Endodermal cell (in vitro differentiated cells): ENCODE measurements around the gene GABRB3. TPM values are rescaled to one million over a fixed set of nuclear protein-coding genes. Genes with fewer than 3 reads are reported as not detected.
"Not testable (repeated sequence)": the region's sequence is repeated elsewhere in the genome, so short reads cannot be mapped to it uniquely, and the experiment has no call there.

Experiments
- DNase-seq: peaks from one replicate; pipeline ENCODE4 v3.0.0-alpha.2; 2017
- H3K27ac ChIP-seq: 2 replicates; pipeline ENCODE4 v1.5.1; 2013; ENCODE audit warnings: mild to moderate bottlenecking, low read depth, low read length, moderate library complexity
- H3K27me3 ChIP-seq: 2 replicates; pipeline ENCODE4 v1.6.1; 2013; ENCODE audit warnings: mild to moderate bottlenecking, low read length, moderate library complexity; ENCODE audit not compliant: insufficient read depth, control insufficient read depth, poor library complexity, severe bottlenecking
- H3K36me3 ChIP-seq: 2 replicates; pipeline ENCODE4 v1.7.0; 2013; ENCODE audit warnings: mild to moderate bottlenecking, low read length, moderate library complexity; ENCODE audit not compliant: control insufficient read depth, insufficient read depth
- H3K4me1 ChIP-seq: one replicate; pipeline ENCODE4 v1.7.0; 2013; ENCODE audit warnings: low read length; ENCODE audit not compliant: control insufficient read depth, insufficient read depth
- H3K4me3 ChIP-seq: 2 replicates; pipeline ENCODE4 v1.5.1; 2013; ENCODE audit warnings: mild to moderate bottlenecking, low read length, moderate library complexity
- H3K9ac ChIP-seq: 2 replicates; pipeline ENCODE4 v1.6.1; 2013; ENCODE audit warnings: mild to moderate bottlenecking, low read length, moderate library complexity; ENCODE audit not compliant: poor library complexity, severe bottlenecking; ENCODE audit errors: extremely low read depth
- H3K9me3 ChIP-seq: 2 replicates; pipeline ENCODE4 v1.6.1; 2013; ENCODE audit warnings: mild to moderate bottlenecking, low read length, moderate library complexity; ENCODE audit not compliant: control insufficient read depth
- H3K27ac Mint-ChIP-seq: 2 replicates; pipeline ENCODE4 v1.8.0; 2020; ENCODE audit warnings: mixed read lengths
- H3K27me3 Mint-ChIP-seq: 2 replicates; pipeline ENCODE4 v1.8.0; 2021; ENCODE audit warnings: mild to moderate bottlenecking, mixed read lengths; ENCODE audit not compliant: insufficient read depth
- H3K36me3 Mint-ChIP-seq: 2 replicates; pipeline ENCODE4 v1.8.0; 2020; ENCODE audit warnings: low read depth, mixed read lengths
- H3K4me1 Mint-ChIP-seq: 2 replicates; pipeline ENCODE4 v1.8.0; 2020; ENCODE audit warnings: mixed read lengths
- H3K4me3 Mint-ChIP-seq: 2 replicates; pipeline ENCODE4 v1.8.0; 2020; ENCODE audit warnings: mild to moderate bottlenecking, moderate library complexity, mixed read lengths
- H3K9me3 Mint-ChIP-seq: 2 replicates; pipeline ENCODE4 v1.8.0; 2020; ENCODE audit warnings: mild to moderate bottlenecking, mixed read lengths
- WGBS, 2 experiments: methylation state at CpG; one replicate each; pipeline versions ENCODE4 v1.1.5 to v1.1.7; 2013; ENCODE audit warnings: missing lambda C conversion rate in 2 of 2, mixed read lengths in 1 of 2; ENCODE audit not compliant: insufficient coverage in 1 of 2, insufficient read length in 1 of 2; 5-methylcytosine and 5-hydroxymethylcytosine counted together
- total RNA-seq, 2 donors: library from RNA; stranded (reverse); fragmentation: NEBNext Ultra II Directional in 1 of 2; extraction: Animal tissue kit (Norgen Biotek cat#: 25700) in 1 of 2; gene quantifications; 2 replicates in 1 of 2; 3 replicates in 1 of 2; pipeline ENCODE4 v1.2.1, GENCODE V29; 2021
- TF ChIP-seq, protein P1 (sequence below): fragments of 200-600 bp; sonication (generic); conservative IDR thresholded peaks from 2 replicates; pipeline ENCODE4 v1.5.0; 2021; ENCODE audit warnings: antibody characterized with exemption, mild to moderate bottlenecking

Gene GABRB3
- total RNA-seq, 2 donors from 2014 or later = 81.8 to 122 TPM

DNA sequence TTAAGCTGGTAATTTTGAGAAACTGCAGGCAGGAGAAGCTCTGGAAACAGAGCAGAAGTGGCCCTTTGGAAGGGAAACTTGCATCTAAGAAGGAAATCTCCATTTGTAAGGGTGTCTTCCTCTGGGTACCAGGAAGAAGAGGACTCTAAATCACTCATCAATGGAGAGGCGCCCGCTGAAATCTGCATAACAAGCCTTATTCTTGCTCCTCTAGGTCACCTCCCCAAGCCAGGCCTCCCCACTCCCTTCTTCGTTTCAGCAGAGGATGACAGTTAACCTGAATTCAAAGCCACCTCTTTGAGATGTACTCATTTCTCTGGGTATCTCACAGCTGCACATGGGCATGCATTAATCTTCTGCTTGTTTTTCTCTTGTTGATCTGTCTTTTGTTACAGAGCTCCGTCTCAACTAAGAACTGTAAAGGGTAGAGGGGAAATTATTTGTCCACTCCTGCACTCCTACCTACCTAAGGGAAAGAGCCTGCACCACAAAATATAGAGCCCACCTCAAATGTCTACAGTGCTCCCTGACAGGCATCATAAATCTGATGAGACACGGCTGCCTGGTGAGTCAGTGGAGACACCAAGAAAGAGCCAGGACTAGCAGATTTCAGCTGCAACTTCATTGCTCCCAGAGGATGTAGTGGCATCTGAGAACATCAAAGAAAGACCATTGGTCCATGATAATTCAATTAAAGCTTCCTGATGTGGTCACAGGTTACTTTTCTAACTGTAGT, 51.5 kb downstream of the GABRB3 start:
- H3K27me3 Mint-ChIP-seq = no peaks in the 10 kb centered on the region
- no peak overlapping the region for H3K27ac ChIP-seq
- peaks cover 7% of the 10 kb centered on the region for H3K36me3 ChIP-seq
- peak overlapping the region; percentile 30 for H3K4me3 Mint-ChIP-seq
- H3K9me3 Mint-ChIP-seq = no peaks in the 10 kb centered on the region
- H3K9ac ChIP-seq = no peak overlapping the region
- 35 to 50% methylated on average over 4 to 5 of the region's 5 CpGs for WGBS, 2 experiments
- H3K4me1 ChIP-seq = peaks cover 3% of the 10 kb centered on the region
- peak; percentile 83 for DNase-seq
- H3K27ac Mint-ChIP-seq = peak overlapping the region; percentile 95
- H3K27me3 ChIP-seq = no peaks in the 10 kb centered on the region
- no peak overlapping the region for H3K4me3 ChIP-seq
- no peaks in the 10 kb centered on the region for H3K9me3 ChIP-seq
- peaks cover 7% of the 10 kb centered on the region for H3K36me3 Mint-ChIP-seq
- TF ChIP-seq, protein P1, sequence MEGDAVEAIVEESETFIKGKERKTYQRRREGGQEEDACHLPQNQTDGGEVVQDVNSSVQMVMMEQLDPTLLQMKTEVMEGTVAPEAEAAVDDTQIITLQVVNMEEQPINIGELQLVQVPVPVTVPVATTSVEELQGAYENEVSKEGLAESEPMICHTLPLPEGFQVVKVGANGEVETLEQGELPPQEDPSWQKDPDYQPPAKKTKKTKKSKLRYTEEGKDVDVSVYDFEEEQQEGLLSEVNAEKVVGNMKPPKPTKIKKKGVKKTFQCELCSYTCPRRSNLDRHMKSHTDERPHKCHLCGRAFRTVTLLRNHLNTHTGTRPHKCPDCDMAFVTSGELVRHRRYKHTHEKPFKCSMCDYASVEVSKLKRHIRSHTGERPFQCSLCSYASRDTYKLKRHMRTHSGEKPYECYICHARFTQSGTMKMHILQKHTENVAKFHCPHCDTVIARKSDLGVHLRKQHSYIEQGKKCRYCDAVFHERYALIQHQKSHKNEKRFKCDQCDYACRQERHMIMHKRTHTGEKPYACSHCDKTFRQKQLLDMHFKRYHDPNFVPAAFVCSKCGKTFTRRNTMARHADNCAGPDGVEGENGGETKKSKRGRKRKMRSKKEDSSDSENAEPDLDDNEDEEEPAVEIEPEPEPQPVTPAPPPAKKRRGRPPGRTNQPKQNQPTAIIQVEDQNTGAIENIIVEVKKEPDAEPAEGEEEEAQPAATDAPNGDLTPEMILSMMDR = no peak
- peaks cover 60% of the 10 kb centered on the region for H3K4me1 Mint-ChIP-seq

DNA sequence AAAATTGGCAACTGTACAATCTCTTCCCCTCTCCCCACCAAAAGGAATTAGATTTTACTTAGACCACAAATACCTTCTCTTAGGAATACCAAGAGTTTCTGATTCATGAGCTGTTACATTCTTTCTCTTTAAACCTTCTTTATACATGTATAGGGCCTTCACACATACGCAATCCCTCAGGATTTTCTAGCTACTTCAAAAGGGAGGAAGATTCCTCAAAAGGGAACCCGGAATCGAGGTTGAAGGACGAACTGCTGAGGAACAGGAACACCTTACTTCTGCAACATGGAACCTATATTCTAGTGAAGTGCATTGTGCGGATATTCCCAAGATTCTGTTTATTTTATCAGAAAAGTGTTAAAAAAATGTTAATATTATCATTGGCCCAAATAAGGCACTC, 52.3 kb downstream of the GABRB3 start:
- Mint-ChIP-seq H3K4me3 (peak overlapping the region; percentile 30), H3K27me3 (no peaks in the 10 kb centered on the region), H3K9me3 (no peaks in the 10 kb centered on the region), H3K36me3 (peaks cover 7% of the 10 kb centered on the region), H3K27ac (peak overlapping the region; percentile 95), H3K4me1 (peaks cover 60% of the 10 kb centered on the region)
- Histone ChIP-seq H3K4me3 (no peak overlapping the region), H3K27me3 (no peaks in the 10 kb centered on the region), H3K4me1 (peaks cover 3% of the 10 kb centered on the region), H3K36me3 (no peaks in the 10 kb centered on the region), H3K9ac (peak overlapping the region; percentile 49), H3K27ac (no peak overlapping the region), H3K9me3 (no peaks in the 10 kb centered on the region)
- WGBS, 2 experiments = 28 to 29% methylated on average over 4 to 5 of the region's 5 CpGs
- TF ChIP-seq, protein P1 = no peak
- DNase-seq = peak; percentile 66

DNA sequence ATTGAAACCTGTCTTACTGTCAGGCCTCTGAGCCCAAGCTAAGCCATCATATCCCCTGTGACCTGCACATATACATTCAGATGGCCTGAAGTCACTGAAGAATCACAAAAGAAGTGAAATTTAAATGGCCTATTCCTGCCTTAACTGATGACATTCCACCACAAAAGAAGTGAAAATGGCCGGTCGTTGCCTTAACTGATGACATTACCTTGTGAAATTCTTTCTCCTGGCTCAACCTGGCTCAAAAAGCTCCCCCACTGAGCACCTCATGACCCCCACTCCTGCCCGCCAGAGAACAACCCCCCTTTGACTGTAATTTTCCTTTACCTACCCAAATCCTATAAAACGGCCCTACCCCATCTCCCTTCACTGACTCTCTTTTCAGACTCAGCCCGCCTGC, 53.0 kb downstream of the GABRB3 start:
- not testable (repeated sequence) for H3K4me1 ChIP-seq, H3K27me3 Mint-ChIP-seq, H3K36me3 ChIP-seq, H3K9me3 ChIP-seq, H3K27me3 ChIP-seq, H3K4me3 ChIP-seq, H3K36me3 Mint-ChIP-seq, H3K9me3 Mint-ChIP-seq, H3K27ac ChIP-seq
- H3K9ac ChIP-seq = peak overlapping the region; percentile 49
- peak overlapping the region; percentile 30 for H3K4me3 Mint-ChIP-seq
- 17% methylated on average over 1 to 5 of the region's 5 CpGs for WGBS, 2 experiments
- H3K4me1 Mint-ChIP-seq = peaks cover 63% of the 10 kb centered on the region
- peak overlapping the region; percentile 95 for H3K27ac Mint-ChIP-seq
- peak; percentile 84 for DNase-seq
